ENCODE results near the gene MCEMP1. TPM values are rescaled to one million over a fixed set of nuclear protein-coding genes. Genes with fewer than 3 reads are reported as not detected.
"Not testable (repeated sequence)": the region's sequence is repeated elsewhere in the genome, so short reads cannot be mapped to it uniquely, and the experiment has no call there.

MCEMP1 gene
- polyA plus RNA-seq, 3 donors, result 0.21 to 0.53 (median 0.21) TPM

GRCh38 chr19:7643031-7643415 is 33.9 kb upstream of the MCEMP1 start:
- DNase-seq, result no peak

DNA sequence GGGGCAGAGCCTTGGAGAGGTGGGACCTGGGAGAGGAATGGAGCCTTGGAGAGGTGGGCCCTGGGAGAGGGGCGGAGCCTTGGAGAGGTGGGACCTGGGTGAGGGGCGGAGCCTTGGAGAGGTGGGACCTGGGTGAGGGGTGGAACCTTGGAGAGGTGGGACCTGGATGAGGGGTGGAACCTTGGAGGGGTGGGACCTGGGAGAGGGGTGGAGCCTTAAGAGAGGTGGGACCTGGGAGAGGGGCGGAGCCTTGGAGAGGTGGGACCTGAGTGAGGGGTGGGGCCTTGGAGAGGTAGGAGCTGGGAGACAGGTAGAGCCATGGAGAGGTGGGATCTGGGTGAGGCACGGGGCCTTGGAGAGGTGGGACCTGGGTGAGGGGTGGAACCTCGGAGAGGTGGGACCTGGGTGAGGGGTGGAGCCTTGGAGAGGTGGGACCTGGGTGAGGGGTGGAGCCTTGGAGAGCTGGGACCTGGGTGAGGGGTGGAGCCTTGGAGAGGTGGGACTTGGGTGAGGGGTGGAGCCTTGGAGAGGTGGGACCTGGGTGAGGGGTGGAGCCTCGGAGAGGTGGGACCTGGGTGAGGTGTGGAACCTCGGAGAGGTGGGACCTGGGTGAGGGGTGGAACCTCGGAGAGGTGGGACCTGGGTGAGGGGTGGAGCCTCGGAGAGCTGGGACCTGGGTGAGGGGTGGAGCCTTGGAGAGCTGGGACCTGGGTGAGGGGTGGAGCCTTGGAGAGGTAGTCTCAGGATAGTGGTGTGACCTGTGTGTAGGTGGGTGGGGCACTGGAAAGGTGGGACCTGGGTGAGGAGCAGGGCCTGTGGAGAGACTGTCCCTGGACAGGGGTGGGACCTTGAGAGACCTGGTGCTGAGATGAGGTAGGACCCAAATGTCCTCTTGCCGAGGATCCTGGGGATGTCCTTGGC is 33.0 kb upstream of the MCEMP1 start:
- DNase-seq, result not testable (repeated sequence)

DNA sequence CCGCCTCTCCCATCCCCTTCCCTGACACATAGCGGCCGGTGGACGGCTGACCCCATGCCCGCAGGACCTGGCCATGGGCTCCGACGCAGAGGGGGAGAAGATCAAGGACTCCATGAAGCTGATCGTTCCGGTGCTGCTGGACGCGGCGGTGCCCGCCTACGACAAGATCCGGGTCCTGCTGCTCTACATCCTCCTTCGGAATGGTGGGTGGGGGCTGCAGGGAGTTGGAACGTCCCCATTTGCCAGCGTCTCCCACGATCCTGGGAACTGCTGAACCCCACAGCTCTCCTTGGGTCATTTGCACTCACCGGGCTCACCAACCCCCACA is 32.4 kb upstream of the MCEMP1 start:
- no peak for DNase-seq

GRCh38 chr19:7645163-7645562 is 31.7 kb upstream of the MCEMP1 start:
- no peak for DNase-seq

DNA sequence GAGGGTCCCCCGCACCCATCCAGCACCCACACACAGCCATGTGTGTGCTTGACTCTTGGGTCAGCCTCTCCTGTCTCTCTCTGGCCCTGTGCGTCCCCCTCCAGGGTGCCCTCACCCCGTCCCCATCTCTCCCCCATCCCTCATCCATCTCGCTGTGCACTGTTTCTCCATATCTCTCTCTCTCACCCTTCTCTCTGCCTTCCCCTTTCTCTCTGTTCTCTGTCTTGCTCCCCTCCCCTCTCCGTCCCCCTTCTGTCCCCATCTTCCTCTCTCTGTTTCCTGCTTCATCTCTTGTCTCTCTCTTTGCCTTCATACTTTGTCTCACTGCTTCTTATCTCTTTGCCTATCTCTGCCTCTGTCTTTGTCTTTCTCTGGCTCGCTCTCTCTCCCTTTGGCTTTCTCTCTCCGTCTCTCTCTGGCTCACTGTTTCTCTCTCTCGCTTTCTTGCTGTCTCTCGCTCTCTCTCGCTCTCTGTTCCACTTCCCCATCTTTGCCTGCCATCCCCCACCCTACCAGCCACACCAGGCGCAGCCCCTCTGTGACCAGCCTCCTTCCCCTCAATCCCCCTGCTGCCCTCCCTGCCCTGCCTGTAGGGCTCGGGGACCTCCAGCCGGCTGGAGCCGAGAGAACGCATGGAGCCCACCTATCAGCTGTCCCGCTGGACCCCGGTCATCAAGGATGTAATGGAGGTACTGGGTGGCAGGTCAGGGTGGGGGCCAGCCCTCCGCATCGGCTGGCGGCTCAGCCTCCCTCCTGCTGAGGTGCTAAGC is 31.0 kb upstream of the MCEMP1 start:
- no peak for DNase-seq

DNA sequence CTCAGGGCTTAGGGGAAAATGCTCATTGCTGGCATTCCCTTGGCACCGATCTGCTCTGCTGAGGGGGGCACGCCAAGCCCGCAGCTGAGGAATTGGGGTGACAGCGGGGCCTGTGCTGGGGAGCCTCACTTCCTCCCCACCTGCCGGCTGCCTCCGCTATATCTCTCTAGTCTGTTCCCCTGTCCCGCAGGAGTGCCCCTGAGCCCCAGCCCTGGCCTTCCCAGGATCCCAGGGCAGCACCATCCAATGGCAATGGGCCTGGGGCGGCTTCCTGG is 30.5 kb upstream of the MCEMP1 start:
- no peak for DNase-seq

DNA sequence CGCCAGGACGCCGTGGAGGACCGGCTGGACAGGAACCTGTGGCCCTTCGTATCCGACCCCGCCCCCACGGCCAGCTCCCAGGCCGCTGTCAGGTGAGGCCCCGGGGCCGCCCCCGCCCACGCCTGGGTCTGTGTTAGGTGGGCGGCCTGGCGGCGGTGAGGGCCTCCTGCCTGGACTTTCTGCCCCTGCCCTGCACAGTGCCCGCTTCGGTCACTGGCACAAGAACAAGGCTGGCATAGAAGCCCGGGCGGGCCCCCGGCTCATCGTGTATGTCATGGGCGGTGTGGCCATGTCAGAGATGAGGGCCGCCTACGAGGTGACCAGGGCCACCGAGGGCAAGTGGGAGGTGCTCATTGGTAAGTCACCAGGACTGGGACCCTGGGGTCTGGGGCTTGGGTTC is 29.7 kb upstream of the MCEMP1 start:
- no peak for DNase-seq

DNA sequence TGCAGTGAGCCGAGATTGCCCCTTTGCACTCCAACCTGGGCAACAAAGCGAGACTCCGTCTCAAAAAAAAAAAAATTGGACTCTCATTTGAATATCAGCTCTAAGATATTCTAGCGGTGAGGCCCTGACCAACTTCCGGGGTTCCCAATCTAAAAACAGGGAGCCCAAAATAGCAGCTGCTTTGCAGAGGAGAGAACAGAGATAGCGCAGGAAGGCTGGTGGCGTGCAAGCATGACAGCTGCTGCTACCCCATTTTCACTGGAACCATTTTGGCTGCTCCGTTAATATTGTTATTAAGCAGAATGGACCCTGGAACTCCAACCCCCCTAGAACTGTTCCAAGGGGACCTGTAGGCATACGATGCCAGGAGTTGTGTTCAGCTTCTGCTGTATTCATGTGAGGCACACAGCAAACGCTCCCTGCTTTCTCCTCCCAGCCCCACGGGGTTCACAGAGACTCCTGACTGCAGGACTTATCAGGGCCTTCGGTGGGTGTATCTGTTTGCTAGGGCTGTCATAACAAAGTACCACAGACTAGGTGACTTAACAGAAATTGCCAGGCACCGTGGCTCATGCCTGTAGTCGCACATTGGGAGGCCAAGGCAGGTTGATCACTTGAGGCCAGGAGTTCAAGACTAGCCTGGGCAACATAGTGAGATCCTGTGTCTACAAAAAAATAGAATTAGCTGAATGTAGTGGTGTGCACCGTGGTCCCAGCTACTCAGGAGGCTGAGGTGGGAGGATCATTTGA is 28.4 kb upstream of the MCEMP1 start:
- DNase-seq, result no peak

DNA sequence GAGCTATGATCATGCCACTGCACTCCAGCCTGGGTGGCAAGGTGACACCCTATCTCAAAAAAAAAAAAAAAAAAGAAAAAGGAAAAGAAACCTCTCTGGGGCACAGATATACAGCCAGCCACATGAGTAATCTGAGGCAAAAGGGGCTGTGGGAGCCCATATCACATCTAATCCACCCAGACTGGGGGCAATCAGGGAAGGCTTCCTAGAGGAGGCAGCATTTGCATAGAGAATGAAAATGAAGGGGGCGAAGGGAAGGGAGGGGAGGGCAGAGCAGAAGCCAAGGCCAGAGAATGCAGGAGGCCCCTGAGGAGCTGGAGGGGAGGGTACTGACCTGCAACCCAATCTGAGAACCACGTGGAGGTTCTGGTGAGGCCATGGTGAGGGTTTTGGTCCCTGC is 26.7 kb upstream of the MCEMP1 start:
- DNase-seq, result no peak

DNA sequence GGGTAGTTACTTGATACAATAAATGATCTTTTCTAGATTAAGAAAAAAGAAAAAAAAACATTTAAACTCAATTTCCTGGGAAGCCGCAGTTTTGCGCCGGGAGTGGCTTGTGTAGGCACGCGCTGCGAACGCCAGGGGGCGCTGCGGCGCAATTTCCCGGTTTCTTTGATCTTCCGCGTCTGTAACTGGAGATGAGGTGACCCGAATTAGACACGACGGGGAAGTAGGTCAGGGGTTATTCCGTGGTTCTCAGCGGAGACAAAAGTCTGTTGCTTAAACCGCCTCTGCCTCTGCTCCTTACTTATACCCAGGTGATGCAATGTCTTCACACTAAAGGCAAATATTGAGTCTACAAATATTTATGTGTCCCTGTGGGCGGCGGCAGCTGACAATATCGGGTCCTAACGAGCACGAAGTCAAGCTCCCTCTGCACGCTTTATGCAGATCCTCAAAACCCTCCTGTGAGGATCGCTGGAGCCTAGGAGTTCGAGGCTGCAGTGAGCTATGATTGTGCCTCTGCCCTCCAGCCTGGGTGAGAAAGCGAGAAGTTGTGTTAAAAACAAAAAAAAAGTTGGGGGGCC is 24.7 kb upstream of the MCEMP1 start:
- DNase-seq, result peak; percentile 81

GRCh38 chr19:7654401-7654800 is 22.5 kb upstream of the MCEMP1 start:
- DNase-seq, result no peak

- DNase-seq, result no peak
Measured at GRCh38 chr19:7655581-7655980, 21.3 kb upstream of the MCEMP1 start.

DNA sequence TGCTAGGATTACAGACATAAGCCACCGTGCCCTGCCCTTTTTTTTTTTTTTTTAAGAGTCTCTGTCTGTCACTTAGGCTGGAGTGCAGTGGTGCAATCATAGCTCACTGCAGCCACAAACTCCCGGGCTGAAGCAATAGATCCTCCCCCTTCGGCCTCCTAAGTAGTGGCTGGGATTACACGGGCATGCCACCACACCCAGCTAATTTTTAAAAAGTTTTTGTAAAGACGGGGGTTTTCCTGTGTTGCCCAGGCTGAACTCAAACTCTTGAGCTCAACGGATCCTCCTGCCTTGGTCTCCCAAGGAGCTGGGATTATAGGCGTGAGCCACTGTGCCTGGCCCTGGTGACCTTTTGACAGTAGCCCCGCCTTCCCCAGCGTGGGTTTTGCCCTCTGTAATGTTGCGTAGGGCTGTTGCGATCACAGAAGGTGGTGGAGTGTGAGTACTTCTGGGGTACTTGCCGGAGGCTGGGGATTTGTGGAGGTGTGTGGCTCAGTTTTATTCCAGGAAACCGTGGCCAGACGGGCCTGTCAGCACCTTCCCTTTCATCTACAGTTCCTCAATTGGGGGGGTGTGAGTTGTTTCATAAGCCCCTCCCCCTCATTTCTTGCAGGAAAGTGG is 19.6 kb upstream of the MCEMP1 start:
- DNase-seq, result no peak

- no peak for DNase-seq
Measured at GRCh38 chr19:7658219-7658686, 18.6 kb upstream of the MCEMP1 start.

DNA sequence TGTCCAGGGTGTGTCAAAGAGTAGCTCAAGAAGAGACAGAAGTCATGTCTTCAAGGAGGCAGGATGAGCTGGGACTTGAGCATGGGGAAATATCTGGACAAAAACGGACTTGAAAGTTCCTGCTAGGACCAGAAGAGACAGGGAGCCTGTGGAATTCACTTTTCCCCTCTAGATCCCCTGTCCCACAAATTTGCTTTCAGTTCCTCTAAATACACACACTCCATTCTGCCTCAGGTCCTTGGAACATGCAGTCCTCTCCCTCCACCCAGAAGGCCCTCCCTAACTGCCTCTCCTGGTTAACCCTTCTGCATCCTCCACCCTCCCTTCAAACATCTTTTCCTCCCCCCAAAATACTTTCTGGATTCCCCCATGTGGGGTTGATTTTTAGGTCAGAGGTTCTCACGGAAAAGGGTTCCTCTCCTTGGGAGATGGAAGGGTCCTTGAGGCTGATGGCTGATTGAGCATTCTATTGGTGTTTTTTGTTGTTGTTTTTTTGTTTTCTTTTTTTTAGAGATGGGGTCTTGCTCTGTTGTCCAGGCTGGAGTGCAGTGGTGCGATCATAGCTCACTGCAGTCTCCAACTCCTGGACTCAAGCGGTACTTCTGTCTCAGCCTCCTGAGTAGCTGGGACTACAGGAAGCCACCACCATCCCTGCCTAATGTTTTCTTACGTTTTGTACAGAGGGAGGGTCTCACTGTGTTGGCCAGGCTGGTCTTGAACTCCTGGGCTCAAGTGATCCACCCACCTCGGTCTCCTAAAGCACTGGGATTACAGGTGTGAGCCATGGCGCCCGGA is 14.9 kb upstream of the MCEMP1 start:
- no peak for DNase-seq

DNA sequence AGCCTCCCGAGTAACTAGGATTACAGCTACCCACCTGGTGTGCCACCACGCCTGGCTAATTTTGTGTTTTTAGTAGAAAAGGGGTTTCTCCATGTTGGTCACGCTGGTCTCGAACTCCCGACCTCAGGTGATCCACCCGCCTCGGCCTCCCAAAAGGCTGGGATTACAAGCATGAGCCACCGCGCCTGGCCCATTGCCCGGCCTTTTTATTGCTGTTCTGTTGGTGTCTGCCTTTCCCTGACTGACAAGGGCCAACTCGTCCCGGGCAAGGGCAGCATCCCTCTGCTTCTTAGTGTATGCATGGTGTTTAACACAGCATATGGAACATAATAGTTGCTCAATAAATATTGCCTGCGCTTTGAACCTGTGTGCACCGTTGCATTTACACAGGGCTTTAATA is 14.2 kb upstream of the MCEMP1 start:
- DNase-seq, result no peak

GRCh38 chr19:7663706-7664105 is 13.2 kb upstream of the MCEMP1 start:
- DNase-seq, result no peak

GRCh38 chr19:7665076-7665475 is 11.8 kb upstream of the MCEMP1 start:
- DNase-seq, result no peak

- DNase-seq, result no peak
Measured at GRCh38 chr19:7668842-7669241, 8.0 kb upstream of the MCEMP1 start, which contains the start of gene RETN. Gene RETN (plus strand): TSS chr19:7669049. CDS start chr19:7669327, 278 bp downstream.

GRCh38 chr19:7669641-7670040 is 7.2 kb upstream of the MCEMP1 start:
- no peak for DNase-seq
